Panc1 (cell line): Measurements from ENCODE around the gene KMT5B. TPM values are rescaled to one million over a fixed set of nuclear protein-coding genes. Genes with fewer than 3 reads are reported as not detected.
A peak's percentile ranks its signal among the peaks of the same experiment; 100 is the strongest.

Source experiments
- ATAC-seq: fragments of 200-7000 bp; cut with Tn5 transposase; 2 replicates; pipeline ENCODE4 v1.9.1; 2020; ENCODE audit warnings: mild to moderate bottlenecking, moderate library complexity
- BruUV-seq: library from RNA; stranded (reverse); fragments of 400-500 nt; replicated peaks from 2 replicates; lab custom pipeline; 2021; lab: Mats Ljungman, UMichigan
- CTCF ChIA-PET: fragments of 300-600 bp; sonication (Branson Sonifier 250); formaldehyde crosslinking; loops from one replicate; lab custom pipeline; 2022; ENCODE audit warnings: antibody characterized with exemption; lab: Charles Lee
- POLR2A ChIA-PET: fragments of 300-600 bp; sonication (Branson Sonifier 250); formaldehyde crosslinking; loops from one replicate; lab custom pipeline; 2022; ENCODE audit warnings: antibody characterized with exemption; lab: Charles Lee
- DNase-seq: peaks from one replicate; pipeline ENCODE4 v3.0.0-alpha.2; 2010; ENCODE audit warnings: low read depth, low spot score
- H3K27ac ChIP-seq: 2 replicates; pipeline ENCODE4 v1.5.1; 2011; ENCODE audit warnings: mild to moderate bottlenecking, low read length, inconsistent platforms
- H3K27me3 ChIP-seq: fragments of 200-500 bp; sonication (Bioruptor generic); 2 replicates; pipeline ENCODE4 v1.6.0; 2014; ENCODE audit warnings: low read length, inconsistent platforms; ENCODE audit not compliant: control insufficient read depth, insufficient read depth
- H3K36me3 ChIP-seq: fragments of 200-500 bp; sonication (Bioruptor generic); 2 replicates; pipeline ENCODE4 v1.5.1; 2014; ENCODE audit warnings: inconsistent platforms, mild to moderate bottlenecking, low read length, moderate library complexity; ENCODE audit not compliant: control insufficient read depth, insufficient read depth
- H3K4me1 ChIP-seq: 2 replicates; pipeline ENCODE4 v1.5.1; 2011; ENCODE audit warnings: inconsistent platforms, mild to moderate bottlenecking, low read length, moderate library complexity; ENCODE audit not compliant: control insufficient read depth, insufficient read depth
- H3K4me3 ChIP-seq, 2 experiments: 2 replicates each; pipeline ENCODE4 v1.5.1; 2011 to 2012; ENCODE audit warnings: low read depth in 2 of 2, low read length in 2 of 2, mild to moderate bottlenecking in 2 of 2, inconsistent platforms in 1 of 2, moderate library complexity in 1 of 2
- H3K9me3 ChIP-seq: fragments of 200-500 bp; sonication (Bioruptor generic); 2 replicates; pipeline ENCODE4 v1.5.1; 2014; ENCODE audit warnings: low read depth, mild to moderate bottlenecking, inconsistent platforms, low read length, moderate library complexity; ENCODE audit not compliant: control insufficient read depth, insufficient read depth
- CTCF ChIP-seq: fragments of 450-650 bp; IDR thresholded peaks from 2 replicates; pipeline ENCODE4 v1.5.1; 2017; ENCODE audit warnings: mild to moderate bottlenecking
- POLR2AphosphoS5 ChIP-seq: IDR thresholded peaks from 2 replicates; pipeline ENCODE4 v1.6.1; 2012; ENCODE audit warnings: mild to moderate bottlenecking, low read depth, low read length, moderate library complexity
- REST ChIP-seq, 2 experiments: IDR thresholded peaks; 2 replicates each; pipeline ENCODE4 v1.6.1; 2011 to 2012; ENCODE audit warnings: low read depth in 2 of 2, control low read depth in 1 of 2, low read length in 1 of 2, mild to moderate bottlenecking in 1 of 2, moderate library complexity in 1 of 2; ENCODE audit not compliant: insufficient read depth in 1 of 2
- SIN3A ChIP-seq: IDR thresholded peaks from 2 replicates; pipeline ENCODE4 v1.6.1; 2012; ENCODE audit warnings: low read depth, mild to moderate bottlenecking, low read length, moderate library complexity, borderline replicate concordance; ENCODE audit not compliant: insufficient read depth
- TCF7L2 ChIP-seq: IDR thresholded peaks from 2 replicates; pipeline ENCODE4 v1.6.1; 2011; ENCODE audit warnings: mild to moderate bottlenecking, low read depth, low read length, inconsistent platforms
- in situ Hi-C: cut with HindIII; loops from 2 replicates; pipeline ENCODE4 v1.10.0; 2016; ENCODE audit warnings: low sequenced_read_pairs, low pct_unique_long_range_greater_than_20kb
- intact Hi-C: fragments of 100-400 bp; cut with micrococcal nuclease; formaldehyde crosslinking; loops from one replicate; pipeline ENCODE4 v1.10.0; 2022; ENCODE audit not compliant: unreplicated experiment
- total RNA-seq: library from RNA; stranded (reverse); gene quantifications from one replicate; pipeline ENCODE4 v1.2.1, GENCODE V29; 2021; ENCODE audit not compliant: unreplicated experiment

KMT5B gene
- total RNA-seq, 1 experiment from 2014 or later: 48.6 TPM

GRCh38 chr11:68221406-68221805, 8.3 kb upstream of the KMT5B start:
- in situ Hi-C loops: no loop called here
- intact Hi-C loops: no loop called here
- CTCF ChIA-PET: no interaction called here

GRCh38 chr11:68216171-68216938, 3.3 kb upstream of the KMT5B start:
- TF ChIP-seq POLR2AphosphoS5: no peak
- no peak for TF ChIP-seq CTCF
- TF ChIP-seq TCF7L2: no peak
- TF ChIP-seq SIN3A: no peak
- no peak for TF ChIP-seq REST (IDR thresholded peaks at IDR 0.05; ENCODE audit: insufficient read depth in 1 of 2, low read depth in 2 of 2, low read length in 1 of 2)
- ChIA-PET POLR2A (interaction anchor here (0.6 kb wide), 1 partner anchor 11 kb away, joined by 11 read pairs; no protein-coding TSS in a partner anchor), CTCF (interaction anchor here (0.5 kb wide), 1 partner anchor 352 kb away, joined by 5 read pairs; no protein-coding TSS in a partner anchor)
- no TSS peak for BruUV-seq
- intact Hi-C loops (loop anchor here (10.0 kb wide), 1 partner anchor 78 kb away; no protein-coding TSS in a partner anchor), in situ Hi-C loops (no loop called here)
- H3K27ac ChIP-seq: 0 out of 2 replicates have a peak overlapping the region, but pooled peaks have one; percentile 13
- H3K9me3 ChIP-seq: no peaks in the 10 kb centered on the region
- H3K4me3 ChIP-seq: no peak overlapping the region
- ATAC-seq: no peak
- no peaks in the 10 kb centered on the region for H3K36me3 ChIP-seq
- DNase-seq: no peak
- no peaks in the 10 kb centered on the region; the same call in 1 of the 2 replicates for H3K27me3 ChIP-seq
- H3K4me1 ChIP-seq: peaks cover 18% of the 10 kb centered on the region

More at GRCh38 chr11:68221406-68221805, 8.3 kb upstream of the KMT5B start:
- TF ChIP-seq POLR2AphosphoS5: no peak
- no peak for DNase-seq
- Histone ChIP-seq H3K27me3 (no peaks in the 10 kb centered on the region; the same call in 1 of the 2 replicates), H3K9me3 (no peaks in the 10 kb centered on the region), H3K4me1 (0 out of 2 replicates have a peak, but pooled peaks cover 1% of the 10 kb centered on the region), H3K4me3 (no peak overlapping the region), H3K36me3 (no peaks in the 10 kb centered on the region), H3K27ac (no peak overlapping the region)
- POLR2A ChIA-PET: no interaction called here
- no TSS peak for BruUV-seq
- no peak for ATAC-seq
